HG02840 (cell line): ENCODE results near the gene RAPGEF2.
"Not testable (repeated sequence)": the region's sequence is repeated elsewhere in the genome, so short reads cannot be mapped to it uniquely, and the experiment has no call there.

Experiments
- ATAC-seq: cut with Tn5 transposase; IDR thresholded peaks from one replicate; pipeline ENCODE4 v1.9.1; 2021; ENCODE audit warnings: mild to moderate bottlenecking, moderate library complexity, moderate number of reproducible peaks; ENCODE audit not compliant: unreplicated experiment, low FRiP score

The RAPGEF2 gene

GRCh38 chr4:159349332-159349731 lies 246.5 kb downstream of the RAPGEF2 start:
- ATAC-seq: no peak

GRCh38 chr4:159352609-159353008 lies 249.7 kb downstream of the RAPGEF2 start:
- no peak for ATAC-seq

- ATAC-seq: no peak
These were observed 250.7 kb downstream of the RAPGEF2 start for GRCh38 chr4:159353422-159354116.

- no peak for ATAC-seq
These were observed 252.6 kb downstream of the RAPGEF2 start for GRCh38 chr4:159355466-159355865.

GRCh38 chr4:159357350-159357749 lies 254.5 kb downstream of the RAPGEF2 start:
- no peak for ATAC-seq

GRCh38 chr4:159358226-159358625 lies 255.3 kb downstream of the RAPGEF2 start:
- no peak for ATAC-seq

GRCh38 chr4:159360549-159360948 lies 257.7 kb downstream of the RAPGEF2 start:
- no peak for ATAC-seq

- ATAC-seq: no peak
These were observed 260.5 kb downstream of the RAPGEF2 start for GRCh38 chr4:159363361-159363760.

GRCh38 chr4:159366966-159367780 lies 264.3 kb downstream of the RAPGEF2 start:
- no peak for ATAC-seq

GRCh38 chr4:159367781-159368080 lies 264.9 kb downstream of the RAPGEF2 start:
- no peak for ATAC-seq

GRCh38 chr4:159368320-159368719 lies 265.4 kb downstream of the RAPGEF2 start:
- ATAC-seq: no peak

- ATAC-seq: no peak
These were observed 266.4 kb downstream of the RAPGEF2 start for GRCh38 chr4:159369256-159369655.

- ATAC-seq: no peak
These were observed 267.4 kb downstream of the RAPGEF2 start for GRCh38 chr4:159370286-159370685.

GRCh38 chr4:159374749-159375530 lies 272.1 kb downstream of the RAPGEF2 start:
- no peak for ATAC-seq

GRCh38 chr4:159376289-159376688 lies 273.4 kb downstream of the RAPGEF2 start:
- no peak for ATAC-seq

- ATAC-seq: no peak
These were observed 275.3 kb downstream of the RAPGEF2 start for GRCh38 chr4:159378056-159378616.

GRCh38 chr4:159379064-159379463 lies 276.2 kb downstream of the RAPGEF2 start:
- ATAC-seq: not testable (repeated sequence)

GRCh38 chr4:159379836-159380235 lies 277.0 kb downstream of the RAPGEF2 start:
- ATAC-seq: no peak

- no peak for ATAC-seq
These were observed 280.1 kb downstream of the RAPGEF2 start for GRCh38 chr4:159382856-159383561.

GRCh38 chr4:159383562-159383931 lies 280.7 kb downstream of the RAPGEF2 start:
- no peak for ATAC-seq
